AG04450 (cell line): ENCODE data around the gene SLC9A2. TPM values are rescaled to one million over a fixed set of nuclear protein-coding genes. Genes with fewer than 3 reads are reported as not detected.

Source experiments
- CTCF ChIA-PET: fragments of 300-600, 350-600 bp; formaldehyde crosslinking; extraction: SDS; loops from one replicate; lab custom pipeline; 2022; ENCODE audit warnings: antibody characterized with exemption, inconsistent platforms; lab: Charles Lee
- POLR2A ChIA-PET: fragments of 350-600 bp; formaldehyde crosslinking; extraction: SDS; loops from one replicate; lab custom pipeline; 2021; ENCODE audit warnings: antibody characterized with exemption, inconsistent platforms; lab: Yijun Ruan, JAX
- DNase-seq: peaks from one replicate; pipeline ENCODE4 v3.0.0-alpha.2; 2011; ENCODE audit warnings: low read depth, low spot score
- H3K27ac ChIP-seq: one replicate; pipeline ENCODE4 v1.5.1; 2012; ENCODE audit warnings: low read depth, low read length, control low read depth
- H3K27me3 ChIP-seq: one replicate; pipeline ENCODE4 v1.6.0; 2012; ENCODE audit warnings: low read length; ENCODE audit not compliant: control insufficient read depth, insufficient read depth
- H3K4me3 ChIP-seq: 2 replicates; pipeline ENCODE4 v1.5.1; 2011; ENCODE audit warnings: mild to moderate bottlenecking, low read depth, low read length, control low read depth
- H3K9me3 ChIP-seq: 2 replicates; pipeline ENCODE4 v1.5.1; 2012; ENCODE audit warnings: low read length; ENCODE audit not compliant: control insufficient read depth, insufficient read depth
- CTCF ChIP-seq: IDR thresholded peaks from 2 replicates; pipeline ENCODE4 v1.5.1; 2011; ENCODE audit warnings: low read depth, low read length, control low read depth, inconsistent platforms
- polyA plus RNA-seq: library from polyadenylated mRNA; depleted of rRNA; stranded (reverse); fragments of >200 nt; gene quantifications from 2 replicates; pipeline ENCODE4 v1.2.3, GENCODE V29; 2011

The SLC9A2 gene
- polyA plus RNA-seq, 1 experiment = not detected

GRCh38 chr2:102686479-102687439 lies 67.4 kb downstream of the SLC9A2 start:
- no peak for TF ChIP-seq CTCF
- DNase-seq = no peak
- CTCF ChIA-PET = no interaction called here

DNA sequence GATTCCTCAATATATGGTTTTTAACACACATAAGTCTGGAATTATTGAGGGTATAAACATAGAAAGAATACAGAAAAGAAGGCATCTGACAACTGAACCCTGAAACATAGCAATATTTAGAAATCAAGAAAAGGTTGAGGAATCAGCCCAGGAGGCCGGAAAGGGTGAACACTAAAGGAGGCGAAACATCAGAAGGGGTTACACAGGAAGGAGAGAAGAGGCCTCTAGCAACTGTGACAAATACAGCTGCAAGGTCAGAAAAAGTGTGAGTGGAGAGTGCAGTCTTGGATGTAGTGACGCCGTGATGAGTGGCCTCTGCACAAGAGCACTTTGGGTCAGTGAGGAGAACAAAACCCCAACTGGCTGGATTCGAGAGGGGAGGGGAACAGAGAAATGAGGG lies 70.7 kb downstream of the SLC9A2 start:
- no peak for TF ChIP-seq CTCF
- DNase-seq = no peak
- CTCF ChIA-PET = no interaction called here
- H3K27me3 ChIP-seq = peaks cover 4% of the 10 kb centered on the region
- no peak overlapping the region for H3K27ac ChIP-seq
- no peaks in the 10 kb centered on the region for H3K9me3 ChIP-seq
- H3K4me3 ChIP-seq = no peak overlapping the region
- POLR2A ChIA-PET = no interaction called here

More at GRCh38 chr2:102686479-102687439, 67.4 kb downstream of the SLC9A2 start:
- H3K9me3 ChIP-seq = no peaks in the 10 kb centered on the region
- no peak overlapping the region for H3K4me3 ChIP-seq
- peaks cover 4% of the 10 kb centered on the region for H3K27me3 ChIP-seq
- POLR2A ChIA-PET = no interaction called here
- H3K27ac ChIP-seq = no peak overlapping the region

DNA sequence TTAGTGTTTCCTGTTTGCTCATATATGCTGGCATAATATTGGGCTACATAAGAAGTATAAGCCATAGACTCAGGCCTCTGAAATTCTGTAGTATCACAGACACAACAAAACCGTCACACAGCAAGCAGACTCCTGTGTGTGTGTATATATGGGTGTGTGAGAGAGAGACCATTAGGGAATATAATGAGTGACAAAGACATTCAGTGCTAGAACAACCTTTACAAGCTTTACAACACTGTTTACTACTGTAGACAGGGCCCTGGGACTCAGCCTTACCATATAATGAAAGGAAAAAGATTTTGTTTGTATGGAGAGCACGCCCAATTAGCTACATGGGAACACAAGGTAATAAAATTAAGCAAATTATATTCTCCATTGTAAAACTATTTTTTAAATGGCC lies 77.1 kb downstream of the SLC9A2 start:
- ChIA-PET POLR2A (no interaction called here), CTCF (no interaction called here)
- DNase-seq = no peak
- no peak overlapping the region for H3K27ac ChIP-seq
- H3K4me3 ChIP-seq = no peak overlapping the region
- H3K27me3 ChIP-seq = no peaks in the 10 kb centered on the region
- TF ChIP-seq CTCF = no peak
- no peaks in the 10 kb centered on the region for H3K9me3 ChIP-seq

- no peak overlapping the region for H3K4me3 ChIP-seq
- H3K27me3 ChIP-seq = no peaks in the 10 kb centered on the region
- H3K27ac ChIP-seq = no peak overlapping the region
- no peaks in the 10 kb centered on the region for H3K9me3 ChIP-seq
- CTCF ChIA-PET = no interaction called here
- POLR2A ChIA-PET = no interaction called here
- TF ChIP-seq CTCF = no peak
- no peak for DNase-seq
Observed at GRCh38 chr2:102698369-102699111, 79.2 kb downstream of the SLC9A2 start.
